Loucy (cell line): ENCODE results near the gene AEBP2.

Experiments
- H2AFZ ChIP-seq: fragments of 200-600 bp; sonication (generic); 2 replicates; pipeline ENCODE4 v1.6.0; 2016; ENCODE audit warnings: antibody characterized with exemption, mild to moderate bottlenecking, low read length, moderate library complexity
- H3F3A ChIP-seq: fragments of 200-600 bp; 2 replicates; pipeline ENCODE4 v1.6.0; 2016; ENCODE audit warnings: antibody characterized with exemption, low read depth, mild to moderate bottlenecking
- H3K27me3 ChIP-seq: fragments of 200-600 bp; sonication (generic); 2 replicates; pipeline ENCODE4 v1.6.1; 2014; ENCODE audit warnings: low read length, mild to moderate bottlenecking; ENCODE audit not compliant: insufficient read depth, poor library complexity, severe bottlenecking
- H3K36me3 ChIP-seq: fragments of 200-600 bp; sonication (generic); 2 replicates; pipeline ENCODE4 v1.6.1; 2016; ENCODE audit warnings: low read length; ENCODE audit not compliant: insufficient read depth
- H3K4me1 ChIP-seq: fragments of 200-600 bp; sonication (generic); 2 replicates; pipeline ENCODE4 v1.5.1; 2014; ENCODE audit warnings: low read length, mild to moderate bottlenecking; ENCODE audit not compliant: insufficient read depth, poor library complexity, severe bottlenecking
- H3K4me2 ChIP-seq: fragments of 200-600 bp; sonication (generic); 2 replicates; pipeline ENCODE4 v1.6.0; 2014; ENCODE audit warnings: antibody characterized with exemption, low read length, low read depth, mild to moderate bottlenecking; ENCODE audit not compliant: poor library complexity, severe bottlenecking
- H3K4me3 ChIP-seq: fragments of 200-600 bp; sonication (generic); 2 replicates; pipeline ENCODE4 v1.5.1; 2014; ENCODE audit warnings: low read length, mild to moderate bottlenecking, mixed read lengths; ENCODE audit not compliant: poor library complexity, severe bottlenecking
- H3K79me2 ChIP-seq: fragments of 200-600 bp; sonication (generic); 2 replicates; pipeline ENCODE4 v1.6.1; 2014; ENCODE audit warnings: low read length; ENCODE audit not compliant: insufficient read depth
- H3K9ac ChIP-seq: fragments of 200-600 bp; sonication (generic); 2 replicates; pipeline ENCODE4 v1.6.0; 2014; ENCODE audit warnings: mild to moderate bottlenecking, low read depth, low read length, moderate library complexity; ENCODE audit not compliant: poor library complexity, severe bottlenecking
- H3K9me2 ChIP-seq: fragments of 200-600 bp; sonication (generic); replicated peaks from 2 replicates; pipeline ENCODE4 v1.6.1; 2016; ENCODE audit warnings: low read depth, low read length, mixed read lengths
- H3K9me3 ChIP-seq: fragments of 200-600 bp; sonication (generic); 2 replicates; pipeline ENCODE4 v1.6.1; 2014; ENCODE audit warnings: mild to moderate bottlenecking, antibody characterized with exemption, low read length, low read depth; ENCODE audit not compliant: insufficient read depth
- H4K20me1 ChIP-seq: fragments of 200-600 bp; sonication (generic); 2 replicates; pipeline ENCODE4 v1.6.0; 2014; ENCODE audit warnings: antibody characterized with exemption, low read length, mild to moderate bottlenecking; ENCODE audit not compliant: insufficient read depth, poor library complexity, severe bottlenecking
- EZH2phosphoT487 ChIP-seq: fragments of 200-600 bp; IDR thresholded peaks from 2 replicates; pipeline ENCODE4 v1.6.1; 2018; ENCODE audit warnings: antibody characterized with exemption, mild to moderate bottlenecking, moderate library complexity, borderline replicate concordance
- TF ChIP-seq, protein P1 (sequence below): fragments of 200-600 bp; sonication (generic); conservative IDR thresholded peaks from 2 replicates; pipeline ENCODE4 v1.5.1; 2014; ENCODE audit warnings: mild to moderate bottlenecking, antibody characterized with exemption, low read length

The AEBP2 gene

DNA sequence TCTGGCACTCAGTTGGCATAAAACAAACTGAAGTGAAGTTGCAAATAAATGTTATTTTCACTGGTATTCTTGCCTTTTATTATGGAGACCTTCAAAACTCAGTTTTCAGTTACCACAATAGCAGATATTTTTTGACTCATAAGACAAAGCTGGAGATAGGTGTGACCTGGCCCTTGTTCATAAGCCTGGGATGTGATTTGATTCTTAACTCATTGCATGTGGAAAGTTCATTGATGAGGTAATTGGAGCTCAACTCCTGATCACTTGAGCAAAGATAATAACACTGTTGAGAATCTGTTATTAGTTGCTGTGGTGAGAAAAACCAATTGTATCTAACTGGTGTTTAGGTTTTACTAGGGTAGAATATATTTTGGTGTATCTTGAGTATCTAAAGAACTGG is 105.1 kb downstream of the AEBP2 start:
- Histone ChIP-seq H3K9me2 (no peaks in the 10 kb centered on the region), H3F3A (no peaks in the 10 kb centered on the region), H2AFZ (no peak overlapping the region), H3K4me2 (no peak overlapping the region), H3K9me3 (no peaks in the 10 kb centered on the region), H4K20me1 (no peaks in the 10 kb centered on the region), H3K27me3 (no peaks in the 10 kb centered on the region), H3K9ac (no peak overlapping the region), H3K4me3 (no peak overlapping the region), H3K4me1 (no peaks in the 10 kb centered on the region), H3K79me2 (no peaks in the 10 kb centered on the region), H3K36me3 (no peaks in the 10 kb centered on the region)
- TF ChIP-seq EZH2phosphoT487, result no peak
- TF ChIP-seq, protein P1, sequence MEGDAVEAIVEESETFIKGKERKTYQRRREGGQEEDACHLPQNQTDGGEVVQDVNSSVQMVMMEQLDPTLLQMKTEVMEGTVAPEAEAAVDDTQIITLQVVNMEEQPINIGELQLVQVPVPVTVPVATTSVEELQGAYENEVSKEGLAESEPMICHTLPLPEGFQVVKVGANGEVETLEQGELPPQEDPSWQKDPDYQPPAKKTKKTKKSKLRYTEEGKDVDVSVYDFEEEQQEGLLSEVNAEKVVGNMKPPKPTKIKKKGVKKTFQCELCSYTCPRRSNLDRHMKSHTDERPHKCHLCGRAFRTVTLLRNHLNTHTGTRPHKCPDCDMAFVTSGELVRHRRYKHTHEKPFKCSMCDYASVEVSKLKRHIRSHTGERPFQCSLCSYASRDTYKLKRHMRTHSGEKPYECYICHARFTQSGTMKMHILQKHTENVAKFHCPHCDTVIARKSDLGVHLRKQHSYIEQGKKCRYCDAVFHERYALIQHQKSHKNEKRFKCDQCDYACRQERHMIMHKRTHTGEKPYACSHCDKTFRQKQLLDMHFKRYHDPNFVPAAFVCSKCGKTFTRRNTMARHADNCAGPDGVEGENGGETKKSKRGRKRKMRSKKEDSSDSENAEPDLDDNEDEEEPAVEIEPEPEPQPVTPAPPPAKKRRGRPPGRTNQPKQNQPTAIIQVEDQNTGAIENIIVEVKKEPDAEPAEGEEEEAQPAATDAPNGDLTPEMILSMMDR, result no peak

DNA sequence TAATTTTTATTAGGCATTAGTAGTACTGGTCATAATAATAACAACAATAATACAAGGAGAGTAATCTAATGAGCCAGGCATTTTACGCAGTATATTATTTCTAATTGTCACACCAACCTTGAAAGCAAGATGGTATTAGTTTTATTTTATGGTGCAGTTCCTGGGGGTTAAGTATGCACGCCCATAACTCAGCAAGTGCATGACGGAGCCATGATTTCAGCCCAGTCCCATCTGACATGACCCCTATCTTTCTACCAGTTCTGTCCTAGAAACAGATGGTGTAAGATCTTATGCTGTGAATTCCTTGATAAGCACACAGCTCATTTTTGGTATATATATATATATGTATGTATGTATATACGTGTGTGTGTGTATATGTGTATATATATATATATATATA is 106.0 kb downstream of the AEBP2 start:
- Histone ChIP-seq H3K36me3 (no peaks in the 10 kb centered on the region), H2AFZ (no peak overlapping the region), H3K9ac (no peak overlapping the region), H3K9me2 (no peaks in the 10 kb centered on the region), H3K79me2 (no peaks in the 10 kb centered on the region), H3K27me3 (no peaks in the 10 kb centered on the region), H4K20me1 (no peaks in the 10 kb centered on the region), H3F3A (no peaks in the 10 kb centered on the region), H3K4me1 (no peaks in the 10 kb centered on the region), H3K4me2 (no peak overlapping the region), H3K9me3 (no peaks in the 10 kb centered on the region), H3K4me3 (no peak overlapping the region)
- TF ChIP-seq EZH2phosphoT487, result no peak
- TF ChIP-seq, protein P1, result no peak

DNA sequence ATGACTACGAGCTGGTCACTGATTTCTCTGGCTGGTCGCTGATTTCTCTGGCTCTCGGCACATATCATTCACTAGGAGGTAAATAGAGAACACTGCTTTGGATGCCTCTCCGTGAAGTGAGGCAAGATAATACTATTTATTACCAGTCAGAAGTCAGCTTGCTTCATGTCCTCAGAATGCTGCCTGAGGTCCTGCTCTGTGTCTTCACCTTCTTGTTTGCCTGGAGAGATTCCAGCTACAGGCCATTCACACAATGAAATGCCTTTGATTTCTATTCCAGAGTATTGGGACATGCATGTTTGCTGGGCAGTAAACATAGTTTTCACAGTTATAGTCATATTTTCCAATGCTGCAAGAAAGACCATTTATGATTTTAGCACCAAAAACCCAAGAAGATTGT is 106.7 kb downstream of the AEBP2 start:
- H3K27me3 ChIP-seq, result no peaks in the 10 kb centered on the region
- no peaks in the 10 kb centered on the region for H3K9me2 ChIP-seq
- H3K4me2 ChIP-seq, result no peak overlapping the region
- H3K9ac ChIP-seq, result no peak overlapping the region
- no peak for TF ChIP-seq EZH2phosphoT487
- TF ChIP-seq, protein P1, result no peak
- no peaks in the 10 kb centered on the region for H3K79me2 ChIP-seq
- H3K36me3 ChIP-seq, result no peaks in the 10 kb centered on the region
- H2AFZ ChIP-seq, result no peak overlapping the region
- H3F3A ChIP-seq, result no peaks in the 10 kb centered on the region
- H3K9me3 ChIP-seq, result no peaks in the 10 kb centered on the region
- H4K20me1 ChIP-seq, result no peaks in the 10 kb centered on the region
- no peak overlapping the region for H3K4me3 ChIP-seq
- H3K4me1 ChIP-seq, result no peaks in the 10 kb centered on the region
